Breast epithelium (tissue), 3 donors: ENCODE data around the gene AURKAIP1.

Experiments used
- POLR2A ChIP-seq: fragments of 450-650 bp; IDR thresholded peaks from one replicate; pipeline ENCODE4 v1.6.1; 2016; ENCODE audit warnings: antibody characterized with exemption, mild to moderate bottlenecking, moderate library complexity
- TF ChIP-seq, protein P1 (sequence below), 3 donors: fragments of 450-650 bp; IDR thresholded peaks; one replicate each; pipeline ENCODE4 v1.5.1; 2016 to 2017; ENCODE audit warnings: antibody characterized with exemption in 3 of 3, mild to moderate bottlenecking in 3 of 3, moderate library complexity in 3 of 3

DNA sequence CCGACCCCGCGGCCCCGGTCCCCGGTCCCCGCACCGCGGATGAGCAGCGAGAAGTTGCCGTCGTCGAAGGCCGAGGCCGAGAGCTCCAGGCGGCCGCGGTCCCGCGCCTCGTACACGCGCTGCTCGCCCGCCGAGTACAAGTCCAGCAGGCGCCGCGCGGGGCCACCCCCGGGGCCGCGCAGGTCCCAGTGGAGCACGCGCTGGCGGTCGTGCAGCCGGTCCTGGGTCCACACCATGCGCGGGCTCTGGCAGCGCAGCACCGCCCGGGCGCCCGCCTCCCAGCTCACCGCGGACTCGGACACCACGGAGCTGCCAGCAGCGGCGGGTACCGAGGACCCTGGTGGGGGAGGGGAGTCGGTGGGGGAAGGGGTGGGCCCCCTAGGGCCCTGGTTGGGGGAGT lies 19.6 kb downstream of the AURKAIP1 start:
- no peak for TF ChIP-seq POLR2A
- TF ChIP-seq, protein P1, sequence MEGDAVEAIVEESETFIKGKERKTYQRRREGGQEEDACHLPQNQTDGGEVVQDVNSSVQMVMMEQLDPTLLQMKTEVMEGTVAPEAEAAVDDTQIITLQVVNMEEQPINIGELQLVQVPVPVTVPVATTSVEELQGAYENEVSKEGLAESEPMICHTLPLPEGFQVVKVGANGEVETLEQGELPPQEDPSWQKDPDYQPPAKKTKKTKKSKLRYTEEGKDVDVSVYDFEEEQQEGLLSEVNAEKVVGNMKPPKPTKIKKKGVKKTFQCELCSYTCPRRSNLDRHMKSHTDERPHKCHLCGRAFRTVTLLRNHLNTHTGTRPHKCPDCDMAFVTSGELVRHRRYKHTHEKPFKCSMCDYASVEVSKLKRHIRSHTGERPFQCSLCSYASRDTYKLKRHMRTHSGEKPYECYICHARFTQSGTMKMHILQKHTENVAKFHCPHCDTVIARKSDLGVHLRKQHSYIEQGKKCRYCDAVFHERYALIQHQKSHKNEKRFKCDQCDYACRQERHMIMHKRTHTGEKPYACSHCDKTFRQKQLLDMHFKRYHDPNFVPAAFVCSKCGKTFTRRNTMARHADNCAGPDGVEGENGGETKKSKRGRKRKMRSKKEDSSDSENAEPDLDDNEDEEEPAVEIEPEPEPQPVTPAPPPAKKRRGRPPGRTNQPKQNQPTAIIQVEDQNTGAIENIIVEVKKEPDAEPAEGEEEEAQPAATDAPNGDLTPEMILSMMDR (IDR thresholded peaks at IDR 0.05), result no peak
